ENCODE results near the gene BSX.

Gene BSX

GRCh38 chr11:122981388-122982264 lies at the start of gene BSX:
Gene BSX, minus strand, starts transcription at chr11:122981834. Its CDS starts 163 bp downstream, at chr11:122981671.
- no peaks in the 10 kb centered on the region for H3K4me1 ChIP-seq (ENCODE audit: control insufficient read depth, insufficient read depth, low read length)
- no peak within 1 kb of the TSS for H3K4me3 ChIP-seq (ENCODE audit: low read length)
- H3K9me3 ChIP-seq (ENCODE audit: control insufficient read depth, low read length), result no peaks in the 10 kb centered on the region
- H3K36me3 ChIP-seq (ENCODE audit: control insufficient read depth, insufficient read depth, low read length), result no peaks in the 10 kb centered on the region
- H3K27me3 ChIP-seq (ENCODE audit: control insufficient read depth, insufficient read depth, low read length), result peaks cover 98% of the 10 kb centered on the region
- H3K9ac ChIP-seq (ENCODE audit: low read length), result no peak within 1 kb of the TSS

GRCh38 chr11:123030517-123030916 lies 48.9 kb upstream of the BSX start:
- Histone ChIP-seq H3K36me3 (ENCODE audit: control insufficient read depth, insufficient read depth, low read length) (no peaks in the 10 kb centered on the region), H3K27me3 (ENCODE audit: control insufficient read depth, insufficient read depth, low read length) (no peaks in the 10 kb centered on the region), H3K9me3 (ENCODE audit: control insufficient read depth, low read length) (no peaks in the 10 kb centered on the region), H3K9ac (ENCODE audit: low read length) (no peak overlapping the region), H3K4me1 (ENCODE audit: control insufficient read depth, insufficient read depth, low read length) (no peaks in the 10 kb centered on the region), H3K4me3 (ENCODE audit: low read length) (no peak overlapping the region)

GRCh38 chr11:123020968-123021367 lies 39.3 kb upstream of the BSX start:
- peaks cover 6% of the 10 kb centered on the region for H3K4me1 ChIP-seq (ENCODE audit: control insufficient read depth, insufficient read depth, low read length)
- no peak overlapping the region for H3K4me3 ChIP-seq (ENCODE audit: low read length)
- H3K9me3 ChIP-seq (ENCODE audit: control insufficient read depth, low read length), result no peaks in the 10 kb centered on the region
- H3K9ac ChIP-seq (ENCODE audit: low read length), result no peak overlapping the region
- no peaks in the 10 kb centered on the region for H3K27me3 ChIP-seq (ENCODE audit: control insufficient read depth, insufficient read depth, low read length)
- no peaks in the 10 kb centered on the region for H3K36me3 ChIP-seq (ENCODE audit: control insufficient read depth, insufficient read depth, low read length)

GRCh38 chr11:123018702-123019101 lies 37.1 kb upstream of the BSX start:
- Histone ChIP-seq H3K9ac (ENCODE audit: low read length) (no peak overlapping the region), H3K4me3 (ENCODE audit: low read length) (no peak overlapping the region), H3K4me1 (ENCODE audit: control insufficient read depth, insufficient read depth, low read length) (peaks cover 6% of the 10 kb centered on the region), H3K36me3 (ENCODE audit: control insufficient read depth, insufficient read depth, low read length) (no peaks in the 10 kb centered on the region), H3K9me3 (ENCODE audit: control insufficient read depth, low read length) (no peaks in the 10 kb centered on the region), H3K27me3 (ENCODE audit: control insufficient read depth, insufficient read depth, low read length) (no peaks in the 10 kb centered on the region)

GRCh38 chr11:123011510-123011909 lies 29.9 kb upstream of the BSX start:
- H3K9ac ChIP-seq (ENCODE audit: low read length), result no peak overlapping the region
- H3K36me3 ChIP-seq (ENCODE audit: control insufficient read depth, insufficient read depth, low read length), result no peaks in the 10 kb centered on the region
- no peaks in the 10 kb centered on the region for H3K9me3 ChIP-seq (ENCODE audit: control insufficient read depth, low read length)
- no peaks in the 10 kb centered on the region for H3K4me1 ChIP-seq (ENCODE audit: control insufficient read depth, insufficient read depth, low read length)
- no peaks in the 10 kb centered on the region for H3K27me3 ChIP-seq (ENCODE audit: control insufficient read depth, insufficient read depth, low read length)
- no peak overlapping the region for H3K4me3 ChIP-seq (ENCODE audit: low read length)

GRCh38 chr11:123006860-123007542 lies 25.4 kb upstream of the BSX start:
- H3K27me3 ChIP-seq (ENCODE audit: control insufficient read depth, insufficient read depth, low read length), result peaks cover 4% of the 10 kb centered on the region
- H3K4me3 ChIP-seq (ENCODE audit: low read length), result no peak overlapping the region
- no peak overlapping the region for H3K9ac ChIP-seq (ENCODE audit: low read length)
- H3K36me3 ChIP-seq (ENCODE audit: control insufficient read depth, insufficient read depth, low read length), result no peaks in the 10 kb centered on the region
- no peaks in the 10 kb centered on the region for H3K9me3 ChIP-seq (ENCODE audit: control insufficient read depth, low read length)
- no peaks in the 10 kb centered on the region for H3K4me1 ChIP-seq (ENCODE audit: control insufficient read depth, insufficient read depth, low read length)

- H3K9ac ChIP-seq (ENCODE audit: low read length), result no peak overlapping the region
- no peak overlapping the region for H3K4me3 ChIP-seq (ENCODE audit: low read length)
- no peaks in the 10 kb centered on the region for H3K36me3 ChIP-seq (ENCODE audit: control insufficient read depth, insufficient read depth, low read length)
- H3K27me3 ChIP-seq (ENCODE audit: control insufficient read depth, insufficient read depth, low read length), result peaks cover 4% of the 10 kb centered on the region
- H3K4me1 ChIP-seq (ENCODE audit: control insufficient read depth, insufficient read depth, low read length), result no peaks in the 10 kb centered on the region
- no peaks in the 10 kb centered on the region for H3K9me3 ChIP-seq (ENCODE audit: control insufficient read depth, low read length)
Observed at GRCh38 chr11:123000721-123001120, 19.1 kb upstream of the BSX start.

GRCh38 chr11:122998727-122999366 lies 17.2 kb upstream of the BSX start:
- Histone ChIP-seq H3K4me3 (ENCODE audit: low read length) (no peak overlapping the region), H3K9ac (ENCODE audit: low read length) (no peak overlapping the region), H3K27me3 (ENCODE audit: control insufficient read depth, insufficient read depth, low read length) (peaks cover 4% of the 10 kb centered on the region), H3K9me3 (ENCODE audit: control insufficient read depth, low read length) (no peaks in the 10 kb centered on the region), H3K4me1 (ENCODE audit: control insufficient read depth, insufficient read depth, low read length) (no peaks in the 10 kb centered on the region), H3K36me3 (ENCODE audit: control insufficient read depth, insufficient read depth, low read length) (no peaks in the 10 kb centered on the region)

GRCh38 chr11:122995526-122995925 lies 13.9 kb upstream of the BSX start:
- Histone ChIP-seq H3K36me3 (ENCODE audit: control insufficient read depth, insufficient read depth, low read length) (no peaks in the 10 kb centered on the region), H3K9ac (ENCODE audit: low read length) (no peak overlapping the region), H3K9me3 (ENCODE audit: control insufficient read depth, low read length) (no peaks in the 10 kb centered on the region), H3K4me3 (ENCODE audit: low read length) (no peak overlapping the region), H3K27me3 (ENCODE audit: control insufficient read depth, insufficient read depth, low read length) (no peaks in the 10 kb centered on the region), H3K4me1 (ENCODE audit: control insufficient read depth, insufficient read depth, low read length) (no peaks in the 10 kb centered on the region)

- H3K36me3 ChIP-seq (ENCODE audit: control insufficient read depth, insufficient read depth, low read length), result no peaks in the 10 kb centered on the region
- peak overlapping the region; percentile 36 for H3K9ac ChIP-seq (ENCODE audit: low read length)
- H3K9me3 ChIP-seq (ENCODE audit: control insufficient read depth, low read length), result no peaks in the 10 kb centered on the region
- peak overlapping the region; percentile 15 for H3K4me3 ChIP-seq (ENCODE audit: low read length)
- H3K27me3 ChIP-seq (ENCODE audit: control insufficient read depth, insufficient read depth, low read length), result peaks cover 72% of the 10 kb centered on the region
- no peaks in the 10 kb centered on the region for H3K4me1 ChIP-seq (ENCODE audit: control insufficient read depth, insufficient read depth, low read length)
Observed at GRCh38 chr11:122984186-122985011, 2.8 kb upstream of the BSX start.

GRCh38 chr11:122983438-122984185 lies 2.0 kb upstream of the BSX start:
- Histone ChIP-seq H3K4me3 (ENCODE audit: low read length) (no peak overlapping the region), H3K4me1 (ENCODE audit: control insufficient read depth, insufficient read depth, low read length) (no peaks in the 10 kb centered on the region), H3K9me3 (ENCODE audit: control insufficient read depth, low read length) (no peaks in the 10 kb centered on the region), H3K9ac (ENCODE audit: low read length) (no peak overlapping the region), H3K36me3 (ENCODE audit: control insufficient read depth, insufficient read depth, low read length) (no peaks in the 10 kb centered on the region), H3K27me3 (ENCODE audit: control insufficient read depth, insufficient read depth, low read length) (peaks cover 80% of the 10 kb centered on the region)

Data from mucosa of stomach (tissue), 1 donor.